Activated CD4-positive, CD25-positive, alpha-beta regulatory T cell treated with anti-CD3 and anti-CD28 coated beads, Interleukin-2, amount 50 U/mL, for 16 hours (primary cell): ENCODE results near the gene FES.

Experiments used
- DNase-seq: peaks from one replicate; pipeline ENCODE4 v3.0.0-alpha.2; 2020; ENCODE audit warnings: low read depth, low spot score

The FES gene

GRCh38 chr15:90876046-90876445, 8.3 kb upstream of the FES start:
- DNase-seq, result no peak

- DNase-seq, result no peak
Observed at GRCh38 chr15:90876512-90877170, 7.7 kb upstream of the FES start.

DNA sequence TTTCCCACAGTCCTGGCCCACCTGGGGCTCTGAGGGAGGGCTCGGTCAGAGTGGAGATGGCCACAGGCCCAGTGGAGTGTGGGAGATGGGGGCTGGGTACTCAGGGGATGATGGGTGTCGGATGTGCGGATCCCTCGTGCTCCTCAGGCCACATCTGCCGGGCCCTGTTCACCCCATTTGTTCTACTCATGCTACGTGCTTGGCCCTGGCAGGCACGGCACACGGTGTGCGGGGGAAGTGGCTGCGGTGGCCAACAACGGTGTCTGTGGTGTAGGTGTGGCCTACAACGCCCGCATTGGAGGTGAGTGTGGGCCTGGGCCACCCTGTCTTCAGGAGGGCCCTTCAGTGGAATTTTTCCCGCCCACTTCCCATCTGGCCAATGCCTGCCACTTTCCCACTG, 7.0 kb upstream of the FES start:
- DNase-seq, result no peak

DNA sequence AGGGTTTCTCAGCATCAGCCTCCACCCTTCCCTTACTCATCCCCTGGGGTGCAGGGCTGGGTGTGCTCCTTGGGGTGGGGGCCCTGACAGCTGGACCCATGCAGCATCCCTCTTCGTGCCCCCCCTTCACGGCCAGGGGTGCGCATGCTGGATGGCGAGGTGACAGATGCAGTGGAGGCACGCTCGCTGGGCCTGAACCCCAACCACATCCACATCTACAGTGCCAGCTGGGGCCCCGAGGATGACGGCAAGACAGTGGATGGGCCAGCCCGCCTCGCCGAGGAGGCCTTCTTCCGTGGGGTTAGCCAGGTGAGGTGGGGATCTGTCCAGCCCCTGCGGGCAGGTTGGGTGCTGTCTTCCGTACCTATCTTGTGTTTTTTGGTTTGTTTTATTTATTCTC, 6.3 kb upstream of the FES start:
- DNase-seq, result no peak

GRCh38 chr15:90878660-90879059, 5.6 kb upstream of the FES start:
- DNase-seq, result no peak

DNA sequence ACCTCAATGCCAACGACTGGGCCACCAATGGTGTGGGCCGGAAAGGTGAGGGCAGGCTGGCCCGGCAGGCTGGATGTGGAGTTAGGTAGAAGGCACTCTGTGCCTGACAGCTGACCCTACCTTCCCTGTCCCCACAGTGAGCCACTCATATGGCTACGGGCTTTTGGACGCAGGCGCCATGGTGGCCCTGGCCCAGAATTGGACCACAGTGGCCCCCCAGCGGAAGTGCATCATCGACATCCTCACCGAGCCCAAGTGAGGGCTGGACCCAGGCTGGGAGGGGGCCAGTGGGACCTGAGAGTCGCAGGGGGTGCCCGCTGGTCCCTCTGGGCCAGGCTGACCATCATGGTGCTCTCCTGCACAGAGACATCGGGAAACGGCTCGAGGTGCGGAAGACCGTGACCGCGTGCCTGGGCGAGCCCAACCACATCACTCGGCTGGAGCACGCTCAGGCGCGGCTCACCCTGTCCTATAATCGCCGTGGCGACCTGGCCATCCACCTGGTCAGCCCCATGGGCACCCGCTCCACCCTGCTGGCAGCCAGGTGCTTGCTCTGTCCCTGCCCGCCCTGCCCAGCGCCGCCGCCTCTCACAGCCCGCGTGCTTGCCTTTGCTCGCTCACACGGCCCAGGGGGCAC, 4.5 kb upstream of the FES start:
- DNase-seq, result no peak

- no peak for DNase-seq
Observed at GRCh38 chr15:90880381-90881145, 3.7 kb upstream of the FES start.

DNA sequence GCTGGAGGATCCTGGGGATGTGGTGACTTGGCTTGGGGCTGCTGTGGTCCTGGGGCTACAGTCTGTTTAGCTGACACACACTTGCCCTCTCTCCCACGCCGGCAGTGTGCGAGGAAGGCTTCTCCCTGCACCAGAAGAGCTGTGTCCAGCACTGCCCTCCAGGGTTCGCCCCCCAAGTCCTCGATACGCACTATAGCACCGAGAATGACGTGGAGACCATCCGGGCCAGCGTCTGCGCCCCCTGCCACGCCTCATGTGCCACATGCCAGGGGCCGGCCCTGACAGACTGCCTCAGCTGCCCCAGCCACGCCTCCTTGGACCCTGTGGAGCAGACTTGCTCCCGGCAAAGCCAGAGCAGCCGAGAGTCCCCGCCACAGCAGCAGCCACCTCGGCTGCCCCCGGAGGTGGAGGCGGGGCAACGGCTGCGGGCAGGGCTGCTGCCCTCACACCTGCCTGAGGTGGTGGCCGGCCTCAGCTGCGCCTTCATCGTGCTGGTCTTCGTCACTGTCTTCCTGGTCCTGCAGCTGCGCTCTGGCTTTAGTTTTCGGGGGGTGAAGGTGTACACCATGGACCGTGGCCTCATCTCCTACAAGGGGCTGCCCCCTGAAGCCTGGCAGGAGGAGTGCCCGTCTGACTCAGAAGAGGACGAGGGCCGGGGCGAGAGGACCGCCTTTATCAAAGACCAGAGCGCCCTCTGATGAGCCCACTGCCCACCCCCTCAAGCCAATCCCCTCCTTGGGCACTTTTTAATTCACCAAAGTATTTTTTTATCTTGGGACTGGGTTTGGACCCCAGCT, 2.9 kb upstream of the FES start:
- DNase-seq, result no peak

- no peak for DNase-seq
Observed at GRCh38 chr15:90881978-90882721, 2.2 kb upstream of the FES start.

DNA sequence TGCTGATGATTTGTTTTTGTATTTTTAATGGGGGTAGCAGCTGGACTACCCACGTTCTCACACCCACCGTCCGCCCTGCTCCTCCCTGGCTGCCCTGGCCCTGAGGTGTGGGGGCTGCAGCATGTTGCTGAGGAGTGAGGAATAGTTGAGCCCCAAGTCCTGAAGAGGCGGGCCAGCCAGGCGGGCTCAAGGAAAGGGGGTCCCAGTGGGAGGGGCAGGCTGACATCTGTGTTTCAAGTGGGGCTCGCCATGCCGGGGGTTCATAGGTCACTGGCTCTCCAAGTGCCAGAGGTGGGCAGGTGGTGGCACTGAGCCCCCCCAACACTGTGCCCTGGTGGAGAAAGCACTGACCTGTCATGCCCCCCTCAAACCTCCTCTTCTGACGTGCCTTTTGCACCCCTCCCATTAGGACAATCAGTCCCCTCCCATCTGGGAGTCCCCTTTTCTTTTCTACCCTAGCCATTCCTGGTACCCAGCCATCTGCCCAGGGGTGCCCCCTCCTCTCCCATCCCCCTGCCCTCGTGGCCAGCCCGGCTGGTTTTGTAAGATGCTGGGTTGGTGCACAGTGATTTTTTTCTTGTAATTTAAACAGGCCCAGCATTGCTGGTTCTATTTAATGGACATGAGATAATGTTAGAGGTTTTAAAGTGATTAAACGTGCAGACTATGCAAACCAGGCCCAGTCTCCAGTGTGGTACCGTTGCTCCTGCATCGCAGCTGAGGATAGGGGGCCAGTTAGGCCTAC, 1.4 kb upstream of the FES start:
- no peak for DNase-seq

- DNase-seq, result no peak
Observed at GRCh38 chr15:90883526-90883975, 753 bp upstream of the FES start.

DNA sequence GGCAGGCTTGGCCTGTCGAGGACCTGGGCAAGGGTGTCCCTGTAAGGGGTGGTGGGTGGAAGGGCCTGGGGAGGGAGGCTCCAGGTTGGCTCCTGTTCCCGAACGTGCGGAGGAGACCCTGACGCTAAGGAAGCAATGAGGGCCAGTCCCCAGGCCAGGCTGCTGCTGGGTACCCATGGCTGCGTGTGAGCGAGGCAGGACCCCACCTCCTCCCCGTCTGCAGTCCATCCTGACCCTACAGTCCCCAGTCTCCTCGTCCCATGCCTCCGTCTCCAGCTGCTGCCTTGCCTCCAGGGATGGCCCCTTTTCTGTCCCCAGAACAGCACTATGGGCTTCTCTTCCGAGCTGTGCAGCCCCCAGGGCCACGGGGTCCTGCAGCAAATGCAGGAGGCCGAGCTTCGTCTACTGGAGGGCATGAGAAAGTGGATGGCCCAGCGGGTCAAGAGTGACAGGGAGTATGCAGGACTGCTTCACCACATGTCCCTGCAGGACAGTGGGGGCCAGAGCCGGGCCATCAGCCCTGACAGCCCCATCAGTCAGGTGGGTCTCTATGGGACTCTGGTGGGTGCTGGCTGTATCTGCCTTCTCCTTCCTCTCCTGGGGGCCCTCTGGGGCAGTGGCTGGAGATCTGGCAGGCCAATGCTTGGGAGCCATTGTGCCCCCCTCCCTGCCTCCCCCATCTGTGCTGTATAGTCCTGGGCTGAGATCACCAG, 571 bp downstream of the FES start:
- DNase-seq, result no peak

DNA sequence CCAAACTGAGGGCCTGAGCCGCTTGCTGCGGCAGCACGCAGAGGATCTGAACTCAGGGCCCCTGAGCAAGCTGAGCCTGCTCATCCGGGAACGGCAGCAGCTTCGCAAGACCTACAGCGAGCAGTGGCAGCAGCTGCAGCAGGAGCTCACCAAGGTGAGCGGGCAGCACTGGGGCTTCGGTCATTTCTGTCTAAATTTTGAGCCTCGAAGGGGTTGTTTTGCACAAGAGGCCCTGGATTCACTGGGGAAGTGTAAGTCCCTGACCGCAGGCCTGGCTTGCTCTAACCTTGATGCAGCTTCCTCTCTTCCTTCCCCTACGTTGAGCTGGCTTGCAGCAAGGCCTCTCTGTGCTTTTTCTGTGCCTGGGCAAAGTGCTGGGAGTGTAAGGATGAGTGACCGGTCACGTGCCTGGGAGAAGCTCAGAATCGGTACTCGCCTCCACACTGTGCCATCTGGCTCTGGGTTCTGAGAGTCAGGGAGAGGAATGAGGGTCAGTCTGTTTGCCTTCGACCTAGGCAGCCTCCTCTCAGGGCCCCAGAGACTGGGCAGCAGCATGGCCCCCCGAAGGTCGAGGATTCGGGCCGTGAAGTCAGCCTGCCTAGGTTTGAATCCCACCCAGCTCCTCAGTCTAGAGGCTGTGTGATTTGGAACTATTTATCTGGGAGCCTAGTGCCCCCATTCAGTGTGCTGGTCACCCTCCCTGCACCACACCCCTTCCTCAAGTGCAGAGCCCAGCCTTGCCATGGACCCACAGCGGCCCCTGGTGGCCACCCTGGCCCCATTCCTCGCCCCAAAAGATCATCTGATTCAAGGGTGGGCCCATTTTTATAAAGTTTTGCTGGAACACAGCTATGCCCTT, 1.4 kb downstream of the FES start:
- peak; percentile 48 for DNase-seq

DNA sequence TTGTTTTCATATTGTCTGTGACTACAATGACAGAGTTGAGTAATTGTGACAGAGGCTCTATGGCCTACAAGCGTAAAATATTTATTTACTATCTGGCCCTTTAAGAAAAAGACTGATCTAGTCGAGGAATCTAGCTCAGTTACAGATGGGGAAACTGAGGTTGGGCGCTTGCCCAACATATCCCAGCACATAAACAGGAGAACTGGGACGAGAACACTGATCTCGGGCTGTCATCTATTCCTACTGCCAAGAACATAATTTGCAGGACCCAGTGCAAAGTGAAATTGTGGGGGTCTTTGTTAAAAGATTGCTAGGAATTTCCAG, 1.9 kb downstream of the FES start:
- no peak for DNase-seq

GRCh38 chr15:90887037-90887481, 2.8 kb downstream of the FES start:
- no peak for DNase-seq

- DNase-seq, result no peak
Observed at GRCh38 chr15:90889313-90889730, 5.0 kb downstream of the FES start.

DNA sequence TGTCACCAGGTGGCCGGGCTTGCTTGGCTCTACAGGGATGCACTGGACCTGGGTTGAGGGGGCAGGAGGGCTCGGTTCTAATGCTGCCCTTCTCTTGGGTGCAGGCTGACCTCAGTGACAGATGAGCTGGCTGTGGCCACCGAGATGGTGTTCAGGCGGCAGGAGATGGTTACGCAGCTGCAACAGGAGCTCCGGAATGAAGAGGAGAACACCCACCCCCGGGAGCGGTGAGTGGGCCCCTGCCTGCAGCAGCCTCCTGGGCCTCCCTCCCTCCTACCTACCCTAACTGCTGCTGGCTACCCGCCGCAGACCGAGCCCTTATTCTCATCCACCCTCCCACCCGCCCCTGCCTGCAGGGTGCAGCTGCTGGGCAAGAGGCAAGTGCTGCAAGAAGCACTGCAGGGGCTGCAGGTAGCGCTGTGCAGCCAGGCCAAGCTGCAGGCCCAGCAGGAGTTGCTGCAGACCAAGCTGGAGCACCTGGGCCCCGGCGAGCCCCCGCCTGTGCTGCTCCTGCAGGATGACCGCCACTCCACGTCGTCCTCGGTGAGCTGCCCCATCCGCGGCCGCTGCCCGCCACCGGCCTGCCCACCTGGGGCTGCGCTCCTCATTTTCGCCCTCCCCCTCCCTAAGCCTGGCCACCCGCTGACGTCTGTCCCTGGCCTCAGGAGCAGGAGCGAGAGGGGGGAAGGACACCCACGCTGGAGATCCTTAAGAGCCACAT, 5.6 kb downstream of the FES start:
- no peak for DNase-seq

DNA sequence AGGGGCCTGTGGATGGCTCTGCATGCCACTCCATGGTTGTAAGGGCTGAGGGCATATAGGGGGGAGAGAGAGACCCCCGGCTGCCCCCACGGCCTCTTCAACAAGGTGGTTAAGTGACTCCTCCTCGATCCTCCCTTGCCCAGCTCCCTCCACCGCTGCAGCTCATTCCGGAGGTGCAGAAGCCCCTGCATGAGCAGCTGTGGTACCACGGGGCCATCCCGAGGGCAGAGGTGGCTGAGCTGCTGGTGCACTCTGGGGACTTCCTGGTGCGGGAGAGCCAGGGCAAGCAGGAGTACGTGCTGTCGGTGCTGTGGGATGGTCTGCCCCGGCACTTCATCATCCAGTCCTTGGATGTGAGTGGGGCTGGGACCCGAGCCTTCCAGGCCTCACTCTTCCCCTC, 6.5 kb downstream of the FES start:
- no peak for DNase-seq
